ENCODE results near the gene CRNKL1. TPM values are rescaled to one million over a fixed set of nuclear protein-coding genes. Genes with fewer than 3 reads are reported as not detected.

CRNKL1 gene
- polyA plus RNA-seq, 3 donors: 4.0 to 7.4 (median 5.9) TPM

- DNase-seq: peak; percentile 63 to 82 (median 79)
- Histone ChIP-seq H3K4me1 (ENCODE audit: control insufficient read depth in 1 of 2, insufficient read depth in 2 of 2, low read length in 2 of 2) (peaks cover 71% of the 10 kb centered on the region in 2 donors), H3K4me3 (replicated peaks in 1 of 3; ENCODE audit: low read depth in 2 of 3, low read length in 3 of 3) (peak overlapping the region; percentile 25 to 72 (median 63)), H3K79me2 (ENCODE audit: insufficient read depth, low read length) (peaks cover 24% of the 10 kb centered on the region), H3K27ac (ENCODE audit: low read depth in 1 of 2, low read length in 2 of 2) (peak overlapping the region; percentile 87), H3K36me3 (replicated peaks in 1 of 2; ENCODE audit: control insufficient read depth in 1 of 2, insufficient read depth in 2 of 2, low read length in 2 of 2) (peaks cover 26 to 37% of the 10 kb centered on the region in 2 donors), H3K9me3 (replicated peaks in 1 of 2; ENCODE audit: control insufficient read depth in 1 of 2, insufficient read depth in 1 of 2, low read length in 2 of 2) (no peaks in the 10 kb centered on the region), H2AFZ (ENCODE audit: insufficient read depth, low read depth, low read length, poor library complexity, severe bottlenecking) (peak overlapping the region; percentile 9), H3K9ac (ENCODE audit: insufficient read depth, low read length, poor library complexity, severe bottlenecking) (peak overlapping the region; percentile 50), H4K20me1 (ENCODE audit: insufficient read depth, low read length) (no peaks in the 10 kb centered on the region), H3K27me3 (ENCODE audit: control insufficient read depth in 2 of 2, insufficient read depth in 2 of 2, low read length in 2 of 2) (no peaks in the 10 kb centered on the region), H3K4me2 (replicated peaks; ENCODE audit: extremely low read depth, low read length, poor library complexity, severe bottlenecking) (peak overlapping the region; percentile 72)
- H3K9me3 Mint-ChIP-seq: peaks cover 0 to 4% (median 0%) of the 10 kb centered on the region in 7 donors
- H3K4me3 Mint-ChIP-seq: peak overlapping the region; percentile 76 to 85
- H3K27me3 Mint-ChIP-seq (ENCODE audit: low read depth in 3 of 3): peaks cover 0 to 2% (median 0%) of the 10 kb centered on the region in 3 donors
- peaks cover 34 to 48% of the 10 kb centered on the region in 2 donors for H3K36me3 Mint-ChIP-seq
- H3K4me1 Mint-ChIP-seq: peaks cover 73% of the 10 kb centered on the region
- peak overlapping the region; percentile 88 to 96 (median 92) for H3K27ac Mint-ChIP-seq
- WGBS (ENCODE audit: insufficient coverage): 0% methylated on average over 5 of the region's 23 CpGs
- intact Hi-C loops (cut with micrococcal nuclease): no loop called here
- no peak for TF ChIP-seq CTCF (IDR thresholded peaks at IDR 0.05)
Observed at GRCh38 chr20:20003031-20003954, 49.0 kb downstream of the CRNKL1 start.

DNA sequence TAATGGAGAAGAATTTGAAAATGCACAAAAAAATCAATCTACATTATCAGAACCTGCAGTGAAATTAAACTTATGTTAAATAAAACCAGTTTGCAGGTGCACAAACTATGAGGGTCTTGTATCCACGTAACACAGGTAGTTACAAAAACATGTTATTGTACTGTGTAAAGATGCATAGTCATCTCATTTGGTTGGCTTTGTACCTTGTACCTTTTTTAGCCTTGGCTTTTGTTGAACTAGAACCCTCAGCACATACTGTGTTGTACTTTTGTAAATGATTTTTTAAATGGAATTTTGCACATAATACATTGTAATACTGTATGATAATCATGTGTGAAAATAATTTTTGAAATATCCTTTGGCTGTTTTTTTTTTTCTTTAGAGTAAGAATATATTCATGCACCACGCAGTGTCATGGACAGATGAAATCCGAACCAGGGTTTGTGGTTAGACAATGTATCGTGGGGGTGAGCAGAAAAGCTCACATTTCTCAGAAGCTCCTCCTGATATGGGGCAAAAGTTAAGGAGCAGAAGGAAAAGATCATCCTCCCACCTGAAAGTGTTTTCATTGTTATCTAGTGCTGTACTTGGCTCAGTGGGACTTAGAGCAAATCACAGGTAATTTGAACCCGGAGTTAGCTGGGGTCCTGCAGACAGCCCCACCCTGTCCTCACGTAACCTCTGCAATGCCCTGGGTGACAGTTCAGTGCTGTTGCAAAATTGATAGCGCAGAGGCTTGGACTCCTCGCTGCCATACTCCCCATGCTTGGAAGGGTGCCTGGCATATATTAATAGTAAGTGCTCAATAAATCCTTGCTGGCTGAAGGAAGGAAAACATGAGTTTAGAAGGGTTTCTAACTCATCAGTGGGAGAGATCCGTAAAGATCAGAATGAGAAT lies 49.9 kb downstream of the CRNKL1 start:
- H3K79me2 ChIP-seq (ENCODE audit: insufficient read depth, low read length): peaks cover 24% of the 10 kb centered on the region
- DNase-seq: peak in 1 of 3 donors; percentile 38
- no peak for TF ChIP-seq CTCF (IDR thresholded peaks at IDR 0.05)
- peak overlapping the region; percentile 9 for H2AFZ ChIP-seq (ENCODE audit: insufficient read depth, low read depth, low read length, poor library complexity, severe bottlenecking)
- peak overlapping the region; percentile 50 for H3K9ac ChIP-seq (ENCODE audit: insufficient read depth, low read length, poor library complexity, severe bottlenecking)
- peak overlapping the region in 2 of 3 experiments; percentile 8 to 72 for H3K4me3 ChIP-seq (replicated peaks in 1 of 3; ENCODE audit: low read depth in 2 of 3, low read length in 3 of 3)
- peaks cover 71% of the 10 kb centered on the region for H3K4me1 Mint-ChIP-seq
- H3K27ac Mint-ChIP-seq: peak overlapping the region; percentile 88 to 96 (median 92)
- H3K36me3 Mint-ChIP-seq: peaks cover 40 to 57% of the 10 kb centered on the region in 2 donors
- no peaks in the 10 kb centered on the region for H4K20me1 ChIP-seq (ENCODE audit: insufficient read depth, low read length)
- H3K27me3 ChIP-seq (ENCODE audit: control insufficient read depth in 2 of 2, insufficient read depth in 2 of 2, low read length in 2 of 2): no peaks in the 10 kb centered on the region
- H3K9me3 Mint-ChIP-seq: peaks cover 0 to 4% (median 0%) of the 10 kb centered on the region in 7 donors
- H3K4me1 ChIP-seq (ENCODE audit: control insufficient read depth in 1 of 2, insufficient read depth in 2 of 2, low read length in 2 of 2): peaks cover 65 to 68% of the 10 kb centered on the region in 2 donors
- H3K4me3 Mint-ChIP-seq: peak overlapping the region; percentile 76 to 85
- intact Hi-C loops (cut with micrococcal nuclease): no loop called here
- peak overlapping the region; percentile 87 for H3K27ac ChIP-seq (ENCODE audit: low read depth in 1 of 2, low read length in 2 of 2)
- H3K9me3 ChIP-seq (replicated peaks in 1 of 2; ENCODE audit: control insufficient read depth in 1 of 2, insufficient read depth in 1 of 2, low read length in 2 of 2): no peaks in the 10 kb centered on the region
- peaks cover 29 to 46% of the 10 kb centered on the region in 2 donors for H3K36me3 ChIP-seq (replicated peaks in 1 of 2; ENCODE audit: control insufficient read depth in 1 of 2, insufficient read depth in 2 of 2, low read length in 2 of 2)
- H3K4me2 ChIP-seq (replicated peaks; ENCODE audit: extremely low read depth, low read length, poor library complexity, severe bottlenecking): peak overlapping the region; percentile 72
- peaks cover 0 to 2% (median 0%) of the 10 kb centered on the region in 3 donors for H3K27me3 Mint-ChIP-seq (ENCODE audit: low read depth in 3 of 3)
- 0% methylated on average over 2 of the region's 9 CpGs for WGBS (ENCODE audit: insufficient coverage)
